Measurements from ENCODE around the gene MOB1B.

GRCh38 chr4:70892086-70892769 lies 9.9 kb upstream of the MOB1B start:
- TF ChIP-seq, protein P1, sequence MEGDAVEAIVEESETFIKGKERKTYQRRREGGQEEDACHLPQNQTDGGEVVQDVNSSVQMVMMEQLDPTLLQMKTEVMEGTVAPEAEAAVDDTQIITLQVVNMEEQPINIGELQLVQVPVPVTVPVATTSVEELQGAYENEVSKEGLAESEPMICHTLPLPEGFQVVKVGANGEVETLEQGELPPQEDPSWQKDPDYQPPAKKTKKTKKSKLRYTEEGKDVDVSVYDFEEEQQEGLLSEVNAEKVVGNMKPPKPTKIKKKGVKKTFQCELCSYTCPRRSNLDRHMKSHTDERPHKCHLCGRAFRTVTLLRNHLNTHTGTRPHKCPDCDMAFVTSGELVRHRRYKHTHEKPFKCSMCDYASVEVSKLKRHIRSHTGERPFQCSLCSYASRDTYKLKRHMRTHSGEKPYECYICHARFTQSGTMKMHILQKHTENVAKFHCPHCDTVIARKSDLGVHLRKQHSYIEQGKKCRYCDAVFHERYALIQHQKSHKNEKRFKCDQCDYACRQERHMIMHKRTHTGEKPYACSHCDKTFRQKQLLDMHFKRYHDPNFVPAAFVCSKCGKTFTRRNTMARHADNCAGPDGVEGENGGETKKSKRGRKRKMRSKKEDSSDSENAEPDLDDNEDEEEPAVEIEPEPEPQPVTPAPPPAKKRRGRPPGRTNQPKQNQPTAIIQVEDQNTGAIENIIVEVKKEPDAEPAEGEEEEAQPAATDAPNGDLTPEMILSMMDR (conservative IDR thresholded peaks at IDR 0.05; ENCODE audit: low read depth in 2 of 2): no peak
- TF ChIP-seq EZH2 (IDR thresholded peaks at IDR 0.05; ENCODE audit: low read depth, unreplicated experiment) (no peak), CREB1 (CRISPR knock-in tag; IDR thresholded peaks at IDR 0.05; ENCODE audit: low read depth) (no peak), POLR2AphosphoS5 (IDR thresholded peaks at IDR 0.05; ENCODE audit: low read depth) (no peak), EZH2phosphoT487 (IDR thresholded peaks at IDR 0.05; ENCODE audit: unreplicated experiment) (no peak), ZNF331 (CRISPR knock-in tag; IDR thresholded peaks at IDR 0.05; ENCODE audit: low read depth) (no peak), JUNB (IDR thresholded peaks at IDR 0.05; ENCODE audit: unreplicated experiment) (no peak), STAT1 (IDR thresholded peaks at IDR 0.05; ENCODE audit: unreplicated experiment) (no peak), ZNF114 (CRISPR knock-in tag; IDR thresholded peaks at IDR 0.05) (no peak), NANOG (IDR thresholded peaks at IDR 0.05; ENCODE audit: borderline replicate concordance) (no peak)
- TF ChIP-seq, protein P2, sequence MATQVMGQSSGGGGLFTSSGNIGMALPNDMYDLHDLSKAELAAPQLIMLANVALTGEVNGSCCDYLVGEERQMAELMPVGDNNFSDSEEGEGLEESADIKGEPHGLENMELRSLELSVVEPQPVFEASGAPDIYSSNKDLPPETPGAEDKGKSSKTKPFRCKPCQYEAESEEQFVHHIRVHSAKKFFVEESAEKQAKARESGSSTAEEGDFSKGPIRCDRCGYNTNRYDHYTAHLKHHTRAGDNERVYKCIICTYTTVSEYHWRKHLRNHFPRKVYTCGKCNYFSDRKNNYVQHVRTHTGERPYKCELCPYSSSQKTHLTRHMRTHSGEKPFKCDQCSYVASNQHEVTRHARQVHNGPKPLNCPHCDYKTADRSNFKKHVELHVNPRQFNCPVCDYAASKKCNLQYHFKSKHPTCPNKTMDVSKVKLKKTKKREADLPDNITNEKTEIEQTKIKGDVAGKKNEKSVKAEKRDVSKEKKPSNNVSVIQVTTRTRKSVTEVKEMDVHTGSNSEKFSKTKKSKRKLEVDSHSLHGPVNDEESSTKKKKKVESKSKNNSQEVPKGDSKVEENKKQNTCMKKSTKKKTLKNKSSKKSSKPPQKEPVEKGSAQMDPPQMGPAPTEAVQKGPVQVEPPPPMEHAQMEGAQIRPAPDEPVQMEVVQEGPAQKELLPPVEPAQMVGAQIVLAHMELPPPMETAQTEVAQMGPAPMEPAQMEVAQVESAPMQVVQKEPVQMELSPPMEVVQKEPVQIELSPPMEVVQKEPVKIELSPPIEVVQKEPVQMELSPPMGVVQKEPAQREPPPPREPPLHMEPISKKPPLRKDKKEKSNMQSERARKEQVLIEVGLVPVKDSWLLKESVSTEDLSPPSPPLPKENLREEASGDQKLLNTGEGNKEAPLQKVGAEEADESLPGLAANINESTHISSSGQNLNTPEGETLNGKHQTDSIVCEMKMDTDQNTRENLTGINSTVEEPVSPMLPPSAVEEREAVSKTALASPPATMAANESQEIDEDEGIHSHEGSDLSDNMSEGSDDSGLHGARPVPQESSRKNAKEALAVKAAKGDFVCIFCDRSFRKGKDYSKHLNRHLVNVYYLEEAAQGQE (IDR thresholded peaks at IDR 0.05; ENCODE audit: unreplicated experiment): no peak
- TF ChIP-seq, protein P3, sequence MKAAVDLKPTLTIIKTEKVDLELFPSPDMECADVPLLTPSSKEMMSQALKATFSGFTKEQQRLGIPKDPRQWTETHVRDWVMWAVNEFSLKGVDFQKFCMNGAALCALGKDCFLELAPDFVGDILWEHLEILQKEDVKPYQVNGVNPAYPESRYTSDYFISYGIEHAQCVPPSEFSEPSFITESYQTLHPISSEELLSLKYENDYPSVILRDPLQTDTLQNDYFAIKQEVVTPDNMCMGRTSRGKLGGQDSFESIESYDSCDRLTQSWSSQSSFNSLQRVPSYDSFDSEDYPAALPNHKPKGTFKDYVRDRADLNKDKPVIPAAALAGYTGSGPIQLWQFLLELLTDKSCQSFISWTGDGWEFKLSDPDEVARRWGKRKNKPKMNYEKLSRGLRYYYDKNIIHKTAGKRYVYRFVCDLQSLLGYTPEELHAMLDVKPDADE (IDR thresholded peaks at IDR 0.05): no peak

Measured in GM23338 (cell line).